ENCODE measurements around the gene CNTROB.
A peak's percentile ranks its signal among the peaks of the same experiment; 100 is the strongest.

DNA sequence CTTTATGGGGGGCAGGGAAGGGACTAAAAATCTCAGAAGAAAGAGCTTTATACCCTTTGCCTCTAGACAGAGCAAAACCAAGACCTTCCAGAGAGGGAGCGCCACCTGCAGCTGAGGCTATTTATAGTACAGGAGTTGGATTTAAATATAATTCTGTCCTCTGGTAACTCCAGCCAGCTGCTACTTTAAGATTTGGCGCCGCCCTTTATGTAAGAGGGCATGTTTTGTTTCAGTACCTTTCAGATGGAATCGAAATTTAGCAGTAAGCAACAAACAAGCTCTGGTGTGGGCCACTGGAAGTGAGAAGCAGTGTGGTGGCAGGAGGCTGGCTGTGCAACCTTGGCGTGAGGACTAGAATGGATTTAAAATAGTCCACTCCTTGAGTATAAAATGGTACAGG is 65.2 kb downstream of the CNTROB start:
- peak; percentile 25 to 51 (median 37) for TF ChIP-seq CTCF (IDR thresholded peaks at IDR 0.05)
- no peak for TF ChIP-seq POLR2A (IDR thresholded peaks at IDR 0.05)

All from body of pancreas (tissue), 4 donors.